IMR-90 (cell line): ENCODE results near the gene PKD1L1. TPM values are rescaled to one million over a fixed set of nuclear protein-coding genes. Genes with fewer than 3 reads are reported as not detected.

Experiments
- ATAC-seq: fragments of 200-7000 bp; cut with Tn5 transposase; 2 replicates; pipeline ENCODE4 v1.9.1; 2020; ENCODE audit warnings: low read depth, mild to moderate bottlenecking, moderate library complexity
- BruUV-seq: library from RNA; stranded (reverse); fragments of 400-500 nt; replicated peaks from 2 replicates; lab custom pipeline; 2021; lab: Mats Ljungman, UMichigan
- CTCF ChIA-PET: fragments of 300-600 bp; formaldehyde crosslinking; extraction: SDS; loops from one replicate; lab custom pipeline; 2021; ENCODE audit warnings: antibody characterized with exemption; lab: Yijun Ruan, JAX
- POLR2A ChIA-PET: fragments of 300-600 bp; sonication (Branson Sonifier 250); formaldehyde crosslinking; loops from one replicate; lab custom pipeline; 2022; ENCODE audit warnings: antibody characterized with exemption; ENCODE audit not compliant: unreplicated experiment; lab: Charles Lee
- DNase-seq: peaks from one replicate; pipeline ENCODE4 v3.0.0; 2013
- H2AFZ ChIP-seq: replicated peaks from 2 replicates; pipeline ENCODE3; 2013; ENCODE audit warnings: low read length, mild to moderate bottlenecking; ENCODE audit not compliant: poor library complexity
- H2AK5ac ChIP-seq: 2 replicates; pipeline ENCODE4 v1.6.1; 2013; ENCODE audit warnings: low read depth, low read length, inconsistent platforms
- H2AK9ac ChIP-seq: replicated peaks from 2 replicates; pipeline ENCODE3; 2013; ENCODE audit warnings: mild to moderate bottlenecking, low read depth, low read length, moderate library complexity; ENCODE audit not compliant: poor library complexity
- H2BK120ac ChIP-seq: 2 replicates; pipeline ENCODE4 v1.6.1; 2013; ENCODE audit warnings: low read depth, low read length, inconsistent platforms
- H2BK15ac ChIP-seq: 3 replicates; pipeline ENCODE4 v1.6.1; 2013; ENCODE audit warnings: low read depth, low read length, inconsistent platforms
- H2BK20ac ChIP-seq: 2 replicates; pipeline ENCODE4 v1.6.1; 2013; ENCODE audit warnings: low read depth, mild to moderate bottlenecking, inconsistent platforms, low read length, moderate library complexity
- H2BK5ac ChIP-seq: 2 replicates; pipeline ENCODE4 v1.6.1; 2013; ENCODE audit warnings: mild to moderate bottlenecking, low read depth, low read length, inconsistent platforms; ENCODE audit not compliant: poor library complexity, severe bottlenecking
- H3K14ac ChIP-seq: replicated peaks from 2 replicates; pipeline ENCODE4 v1.6.1; 2013; ENCODE audit warnings: low read depth, low read length, inconsistent platforms
- H3K18ac ChIP-seq: 2 replicates; pipeline ENCODE4 v1.6.1; 2013; ENCODE audit warnings: low read depth, low read length, control low read depth
- H3K23ac ChIP-seq: 2 replicates; pipeline ENCODE4 v1.6.1; 2013; ENCODE audit warnings: low read depth, low read length, inconsistent platforms
- H3K27ac ChIP-seq: 2 replicates; pipeline ENCODE4 v1.5.1; 2013; ENCODE audit warnings: mild to moderate bottlenecking, control low read depth, low read length; ENCODE audit not compliant: insufficient read depth
- H3K27me3 ChIP-seq: 2 replicates; pipeline ENCODE4 v1.6.1; 2013; ENCODE audit warnings: low read length; ENCODE audit not compliant: control insufficient read depth, insufficient read depth
- H3K36me3 ChIP-seq: 2 replicates; pipeline ENCODE4 v1.6.1; 2013; ENCODE audit warnings: low read length, mixed read lengths; ENCODE audit not compliant: control insufficient read depth, insufficient read depth
- H3K4ac ChIP-seq: 2 replicates; pipeline ENCODE4 v1.6.1; 2013; ENCODE audit warnings: low read depth, low read length, inconsistent platforms
- H3K4me1 ChIP-seq: 2 replicates; pipeline ENCODE4 v1.6.1; 2013; ENCODE audit warnings: low read length, mixed read lengths; ENCODE audit not compliant: control insufficient read depth, insufficient read depth
- H3K4me2 ChIP-seq: 2 replicates; pipeline ENCODE4 v1.6.1; 2013; ENCODE audit warnings: low read depth, mild to moderate bottlenecking, control low read depth, low read length, moderate library complexity
- H3K4me3 ChIP-seq: 2 replicates; pipeline ENCODE4 v1.5.1; 2013; ENCODE audit warnings: low read depth, mild to moderate bottlenecking, control low read depth, low read length, moderate library complexity; ENCODE audit not compliant: insufficient read depth
- H3K56ac ChIP-seq: 2 replicates; pipeline ENCODE4 v1.6.1; 2013; ENCODE audit warnings: low read length, inconsistent platforms; ENCODE audit not compliant: insufficient read depth; ENCODE audit errors: extremely low read depth
- H3K79me1 ChIP-seq, 2 experiments: 2 replicates each; pipeline ENCODE4 v1.6.1; 2013; ENCODE audit warnings: low read length in 2 of 2, inconsistent platforms in 1 of 2, low read depth in 1 of 2
- H3K9ac ChIP-seq: 2 replicates; pipeline ENCODE4 v1.6.1; 2013; ENCODE audit warnings: low read depth, low read length, control low read depth
- H3K9me1 ChIP-seq: 2 replicates; pipeline ENCODE4 v1.6.1; 2013; ENCODE audit warnings: low read length, inconsistent platforms; ENCODE audit not compliant: insufficient read depth
- H3K9me3 ChIP-seq: 2 replicates; pipeline ENCODE4 v1.6.1; 2013; ENCODE audit warnings: low read length; ENCODE audit not compliant: control insufficient read depth, insufficient read depth
- H4K20me1 ChIP-seq: 2 replicates; pipeline ENCODE4 v1.6.1; 2013; ENCODE audit warnings: low read length, inconsistent platforms; ENCODE audit not compliant: insufficient read depth
- H4K5ac ChIP-seq: 2 replicates; pipeline ENCODE4 v1.6.1; 2013; ENCODE audit warnings: mild to moderate bottlenecking, low read depth, low read length, control low read depth
- H4K8ac ChIP-seq, 2 experiments: 2 replicates each; pipeline ENCODE4 v1.6.1; 2013; ENCODE audit warnings: low read depth in 2 of 2, low read length in 2 of 2, control low read depth in 1 of 2, inconsistent platforms in 1 of 2
- H4K91ac ChIP-seq: 2 replicates; pipeline ENCODE4 v1.6.1; 2013; ENCODE audit warnings: low read depth, low read length, inconsistent platforms; ENCODE audit not compliant: insufficient read depth
- BHLHE40 ChIP-seq: fragments of 150-350 bp; IDR thresholded peaks from 2 replicates; pipeline ENCODE4 v1.6.1; 2016; ENCODE audit warnings: mild to moderate bottlenecking, low read depth, low read length
- CTCF ChIP-seq: conservative IDR thresholded peaks from 2 replicates; pipeline ENCODE4 v1.5.1; 2012; ENCODE audit warnings: mild to moderate bottlenecking, low read depth, low read length, improper control_type of control experiment
- FOS ChIP-seq: fragments of 150-350 bp; IDR thresholded peaks from 2 replicates; pipeline ENCODE4 v1.6.1; 2016; ENCODE audit warnings: low read depth, low read length
- MAFK ChIP-seq: IDR thresholded peaks from 2 replicates; pipeline ENCODE4 v1.6.1; 2012; ENCODE audit warnings: low read depth, low read length, improper control_type of control experiment
- MXI1 ChIP-seq: IDR thresholded peaks from 2 replicates; pipeline ENCODE4 v1.6.1; 2012; ENCODE audit warnings: low read depth, mild to moderate bottlenecking, low read length, moderate library complexity, borderline replicate concordance
- NFE2L2 ChIP-seq: fragments of 150-350 bp; IDR thresholded peaks from 2 replicates; pipeline ENCODE4 v1.6.1; 2016; ENCODE audit warnings: low read depth, mild to moderate bottlenecking, low read length
- POLR2A ChIP-seq: IDR thresholded peaks from 2 replicates; pipeline ENCODE4 v1.6.1; 2012; ENCODE audit warnings: mild to moderate bottlenecking, low read depth, low read length
- RAD21 ChIP-seq: IDR thresholded peaks from 2 replicates; pipeline ENCODE4 v1.6.1; 2012; ENCODE audit warnings: low read length, improper control_type of control experiment
- RCOR1 ChIP-seq: IDR thresholded peaks from 2 replicates; pipeline ENCODE4 v1.6.1; 2012; ENCODE audit warnings: mild to moderate bottlenecking, low read length, improper control_type of control experiment; ENCODE audit not compliant: insufficient replicate concordance
- RFX5 ChIP-seq: IDR thresholded peaks from 2 replicates; pipeline ENCODE4 v1.8.0; 2012; ENCODE audit warnings: low read depth, mild to moderate bottlenecking, low read length, moderate library complexity
- SMC3 ChIP-seq: fragments of 150-350 bp; IDR thresholded peaks from 2 replicates; pipeline ENCODE4 v1.6.1; 2016; ENCODE audit warnings: low read depth, mild to moderate bottlenecking, antibody characterized with exemption, low read length, moderate library complexity
- WGBS, 2 experiments: methylation state at CpG; one replicate each; pipeline versions ENCODE4 v1.1.5 to v1.1.7; 2013; ENCODE audit warnings: missing lambda C conversion rate in 2 of 2; ENCODE audit not compliant: insufficient read length in 1 of 2; ENCODE audit errors: extremely low coverage in 2 of 2; 5-methylcytosine and 5-hydroxymethylcytosine counted together
- dilution Hi-C: fragments of 300-500 bp; cut with HindIII; formaldehyde crosslinking; loops from one replicate; pipeline ENCODE4 v1.14.3; 2018; ENCODE audit warnings: low sequenced_read_pairs; ENCODE audit not compliant: unreplicated experiment
- in situ Hi-C: fragments of 300-500 bp; cut with MboI; formaldehyde crosslinking; loops from 3 replicates; pipeline ENCODE4 v1.14.3; 2019; ENCODE audit warnings: low sequenced_read_pairs, inconsistent platforms, mixed read lengths
- intact Hi-C: fragments of 100-400 bp; cut with micrococcal nuclease; formaldehyde crosslinking; loops from 2 replicates; pipeline ENCODE4 v1.10.0; 2022
- polyA plus RNA-seq, 3 experiments: library from polyadenylated mRNA; depleted of rRNA; stranded (reverse); fragments of >200 nt; gene quantifications; 2 replicates each; pipeline ENCODE4 v1.2.3, GENCODE V29; 2012; ENCODE audit warnings: low replicate concordance in 1 of 3
- total RNA-seq: library from RNA; depleted of rRNA; stranded (reverse); fragments of >200 nt; gene quantifications from 2 replicates; pipeline ENCODE4 v1.2.3, GENCODE V29; 2012

PKD1L1 gene
- total and polyA plus RNA-seq, 2 of the 4 experiments (the other 2 are of a cell fraction) = under 0.01 to 0.15 TPM

- no peak for TF ChIP-seq NFE2L2
- TF ChIP-seq RAD21 = no peak
Measured at GRCh38 chr7:47946581-47947354, 1.5 kb downstream of the PKD1L1 start (continued).

- no peak overlapping the region for H2BK5ac ChIP-seq
- POLR2A ChIA-PET = no interaction called here
- no peak overlapping the region for H2BK15ac ChIP-seq
- no peak overlapping the region for H2BK120ac ChIP-seq
- H3K79me1 ChIP-seq = peaks cover 0 to 2% of the 10 kb centered on the region in 2 experiments; a peak in 1 of 4 replicates
- no peaks in the 10 kb centered on the region for H3K27me3 ChIP-seq
- no peak overlapping the region for H3K23ac ChIP-seq
- ATAC-seq = peak; percentile 22; the same call in 1 of the 2 replicates
- no peaks in the 10 kb centered on the region for H4K20me1 ChIP-seq
- WGBS, 2 experiments = no CpG with 5 or more reads among the region's 8 CpGs
- no peaks in the 10 kb centered on the region for H3K36me3 ChIP-seq
- no peak overlapping the region for H3K14ac ChIP-seq
- no peak overlapping the region for H3K9ac ChIP-seq
- H3K18ac ChIP-seq = no peak overlapping the region
- no peak overlapping the region for H3K4me3 ChIP-seq
- CTCF ChIA-PET = interaction anchor here (0.5 to 2.8 kb wide), 17 partner anchors 9 to 212 kb away, joined by 3 to 13 read pairs (median 5); no protein-coding TSS in a partner anchor
- intact Hi-C loops = loop anchor here (1.0 to 10.0 kb wide), 5 partner anchors 23 to 681 kb away; partner anchors contain the start of gene TNS3
- H2BK20ac ChIP-seq = no peak overlapping the region
- H3K27ac ChIP-seq = no peak overlapping the region
- no peak overlapping the region for H3K56ac ChIP-seq
- H2AK9ac ChIP-seq = no peak overlapping the region
- no peak overlapping the region; the same call in 1 of the 2 replicates for H2AK5ac ChIP-seq
- dilution Hi-C loops = no loop called here
- peaks cover 14% of the 10 kb centered on the region for H3K4me1 ChIP-seq
- no peak overlapping the region for H2AFZ ChIP-seq
- peak; percentile 62 for DNase-seq
- no peak overlapping the region; the same call in 1 of the 2 replicates for H4K91ac ChIP-seq
- BruUV-seq = no TSS peak
- H3K4me2 ChIP-seq = no peak overlapping the region
- no peak overlapping the region for H3K4ac ChIP-seq
- H3K9me1 ChIP-seq = peaks cover 17% of the 10 kb centered on the region
- no peaks in the 10 kb centered on the region for H3K9me3 ChIP-seq
- H4K8ac ChIP-seq = no peak overlapping the region
- in situ Hi-C loops = loop anchor here (10.0 kb wide), 2 partner anchors 511 to 681 kb away; no protein-coding TSS in a partner anchor
- H4K5ac ChIP-seq = no peak overlapping the region
- TF ChIP-seq MAFK = no peak
- no peak for TF ChIP-seq MXI1
- no peak for TF ChIP-seq BHLHE40
- peak; percentile 74 for TF ChIP-seq SMC3
- no peak for TF ChIP-seq FOS
- no peak for TF ChIP-seq POLR2A
- TF ChIP-seq RAD21 = peak; percentile 72
- no peak for TF ChIP-seq RCOR1
- TF ChIP-seq NFE2L2 = no peak
- TF ChIP-seq RFX5 = no peak
- peak; percentile 82 for TF ChIP-seq CTCF
Measured at GRCh38 chr7:47945261-47946015, 2.8 kb downstream of the PKD1L1 start.
